ENCODE measurements around the gene SLF2.
A peak's percentile ranks its signal among the peaks of the same experiment; 100 is the strongest.

Gene SLF2

GRCh38 chr10:100909501-100910263 lies 3.1 kb upstream of the SLF2 start:
- no peak overlapping the region for H3K9ac ChIP-seq (ENCODE audit: low read depth, low read length)
- no peak overlapping the region for H3K4me3 ChIP-seq (ENCODE audit: low read depth, low read length)
- H3K4me1 ChIP-seq (ENCODE audit: control insufficient read depth, insufficient read depth, low read length) = peaks cover 9% of the 10 kb centered on the region
- peaks cover 3% of the 10 kb centered on the region for H3K27me3 ChIP-seq (ENCODE audit: control insufficient read depth, insufficient read depth, low read length)
- H3K36me3 ChIP-seq (ENCODE audit: control insufficient read depth, insufficient read depth, low read length) = no peaks in the 10 kb centered on the region
- H3K9me3 ChIP-seq (ENCODE audit: control insufficient read depth, insufficient read depth, low read length) = no peaks in the 10 kb centered on the region

- no peaks in the 10 kb centered on the region for H3K9me3 ChIP-seq (ENCODE audit: control insufficient read depth, insufficient read depth, low read length)
- no peak overlapping the region for H3K9ac ChIP-seq (ENCODE audit: low read depth, low read length)
- H3K27me3 ChIP-seq (ENCODE audit: control insufficient read depth, insufficient read depth, low read length) = peaks cover 3% of the 10 kb centered on the region
- peaks cover 9% of the 10 kb centered on the region for H3K4me1 ChIP-seq (ENCODE audit: control insufficient read depth, insufficient read depth, low read length)
- H3K4me3 ChIP-seq (ENCODE audit: low read depth, low read length) = no peak overlapping the region
- no peaks in the 10 kb centered on the region for H3K36me3 ChIP-seq (ENCODE audit: control insufficient read depth, insufficient read depth, low read length)
Observed at GRCh38 chr10:100911472-100911871, 1.3 kb upstream of the SLF2 start.

GRCh38 chr10:100912013-100912604 lies 654 bp upstream of the SLF2 start:
- peaks cover 3% of the 10 kb centered on the region for H3K27me3 ChIP-seq (ENCODE audit: control insufficient read depth, insufficient read depth, low read length)
- H3K9ac ChIP-seq (ENCODE audit: low read depth, low read length) = no peak overlapping the region
- peaks cover 9% of the 10 kb centered on the region for H3K4me1 ChIP-seq (ENCODE audit: control insufficient read depth, insufficient read depth, low read length)
- H3K36me3 ChIP-seq (ENCODE audit: control insufficient read depth, insufficient read depth, low read length) = peaks cover 4% of the 10 kb centered on the region
- peak overlapping the region; percentile 68 for H3K4me3 ChIP-seq (ENCODE audit: low read depth, low read length)
- H3K9me3 ChIP-seq (ENCODE audit: control insufficient read depth, insufficient read depth, low read length) = no peaks in the 10 kb centered on the region

- Histone ChIP-seq H3K27me3 (ENCODE audit: control insufficient read depth, insufficient read depth, low read length) (peaks cover 3% of the 10 kb centered on the region), H3K9me3 (ENCODE audit: control insufficient read depth, insufficient read depth, low read length) (no peaks in the 10 kb centered on the region), H3K4me1 (ENCODE audit: control insufficient read depth, insufficient read depth, low read length) (peaks cover 9% of the 10 kb centered on the region), H3K9ac (ENCODE audit: low read depth, low read length) (peak overlapping the region; percentile 42), H3K36me3 (ENCODE audit: control insufficient read depth, insufficient read depth, low read length) (peaks cover 7% of the 10 kb centered on the region), H3K4me3 (ENCODE audit: low read depth, low read length) (peak overlapping the region; percentile 98)
Observed at GRCh38 chr10:100913470-100913865, 705 bp downstream of the SLF2 start.

GRCh38 chr10:100917071-100917470 lies 4.3 kb downstream of the SLF2 start:
- H3K4me3 ChIP-seq (ENCODE audit: low read depth, low read length) = no peak overlapping the region
- no peaks in the 10 kb centered on the region for H3K9me3 ChIP-seq (ENCODE audit: control insufficient read depth, insufficient read depth, low read length)
- no peak overlapping the region for H3K9ac ChIP-seq (ENCODE audit: low read depth, low read length)
- no peaks in the 10 kb centered on the region for H3K4me1 ChIP-seq (ENCODE audit: control insufficient read depth, insufficient read depth, low read length)
- peaks cover 7% of the 10 kb centered on the region for H3K36me3 ChIP-seq (ENCODE audit: control insufficient read depth, insufficient read depth, low read length)
- H3K27me3 ChIP-seq (ENCODE audit: control insufficient read depth, insufficient read depth, low read length) = no peaks in the 10 kb centered on the region

- Histone ChIP-seq H3K27me3 (ENCODE audit: control insufficient read depth, insufficient read depth, low read length) (no peaks in the 10 kb centered on the region), H3K4me3 (ENCODE audit: low read depth, low read length) (no peak overlapping the region), H3K36me3 (ENCODE audit: control insufficient read depth, insufficient read depth, low read length) (peaks cover 6% of the 10 kb centered on the region), H3K9me3 (ENCODE audit: control insufficient read depth, insufficient read depth, low read length) (no peaks in the 10 kb centered on the region), H3K4me1 (ENCODE audit: control insufficient read depth, insufficient read depth, low read length) (no peaks in the 10 kb centered on the region), H3K9ac (ENCODE audit: low read depth, low read length) (no peak overlapping the region)
Observed at GRCh38 chr10:100923580-100923979, 10.8 kb downstream of the SLF2 start.

GRCh38 chr10:100927266-100927665 lies 14.5 kb downstream of the SLF2 start:
- Histone ChIP-seq H3K4me1 (ENCODE audit: control insufficient read depth, insufficient read depth, low read length) (no peaks in the 10 kb centered on the region), H3K9ac (ENCODE audit: low read depth, low read length) (no peak overlapping the region), H3K36me3 (ENCODE audit: control insufficient read depth, insufficient read depth, low read length) (peaks cover 12% of the 10 kb centered on the region), H3K27me3 (ENCODE audit: control insufficient read depth, insufficient read depth, low read length) (no peaks in the 10 kb centered on the region), H3K4me3 (ENCODE audit: low read depth, low read length) (no peak overlapping the region), H3K9me3 (ENCODE audit: control insufficient read depth, insufficient read depth, low read length) (no peaks in the 10 kb centered on the region)

GRCh38 chr10:100928039-100928438 lies 15.3 kb downstream of the SLF2 start:
- no peak overlapping the region for H3K4me3 ChIP-seq (ENCODE audit: low read depth, low read length)
- H3K36me3 ChIP-seq (ENCODE audit: control insufficient read depth, insufficient read depth, low read length) = peaks cover 12% of the 10 kb centered on the region
- no peaks in the 10 kb centered on the region for H3K9me3 ChIP-seq (ENCODE audit: control insufficient read depth, insufficient read depth, low read length)
- no peaks in the 10 kb centered on the region for H3K27me3 ChIP-seq (ENCODE audit: control insufficient read depth, insufficient read depth, low read length)
- no peak overlapping the region for H3K9ac ChIP-seq (ENCODE audit: low read depth, low read length)
- H3K4me1 ChIP-seq (ENCODE audit: control insufficient read depth, insufficient read depth, low read length) = no peaks in the 10 kb centered on the region

- no peaks in the 10 kb centered on the region for H3K9me3 ChIP-seq (ENCODE audit: control insufficient read depth, insufficient read depth, low read length)
- H3K4me1 ChIP-seq (ENCODE audit: control insufficient read depth, insufficient read depth, low read length) = no peaks in the 10 kb centered on the region
- peaks cover 9% of the 10 kb centered on the region for H3K36me3 ChIP-seq (ENCODE audit: control insufficient read depth, insufficient read depth, low read length)
- H3K4me3 ChIP-seq (ENCODE audit: low read depth, low read length) = no peak overlapping the region
- no peaks in the 10 kb centered on the region for H3K27me3 ChIP-seq (ENCODE audit: control insufficient read depth, insufficient read depth, low read length)
- no peak overlapping the region for H3K9ac ChIP-seq (ENCODE audit: low read depth, low read length)
Observed at GRCh38 chr10:100930368-100930767, 17.6 kb downstream of the SLF2 start.

GRCh38 chr10:100934084-100934659 lies 21.4 kb downstream of the SLF2 start:
- peaks cover 10% of the 10 kb centered on the region for H3K36me3 ChIP-seq (ENCODE audit: control insufficient read depth, insufficient read depth, low read length)

GRCh38 chr10:100939763-100940344 lies 27.1 kb downstream of the SLF2 start:
- Histone ChIP-seq H3K4me3 (ENCODE audit: low read depth, low read length) (no peak overlapping the region), H3K36me3 (ENCODE audit: control insufficient read depth, insufficient read depth, low read length) (peaks cover 4% of the 10 kb centered on the region), H3K9me3 (ENCODE audit: control insufficient read depth, insufficient read depth, low read length) (no peaks in the 10 kb centered on the region), H3K9ac (ENCODE audit: low read depth, low read length) (no peak overlapping the region), H3K27me3 (ENCODE audit: control insufficient read depth, insufficient read depth, low read length) (no peaks in the 10 kb centered on the region), H3K4me1 (ENCODE audit: control insufficient read depth, insufficient read depth, low read length) (no peaks in the 10 kb centered on the region)

More at GRCh38 chr10:100934084-100934659, 21.4 kb downstream of the SLF2 start:
- no peak overlapping the region for H3K9ac ChIP-seq (ENCODE audit: low read depth, low read length)
- H3K4me1 ChIP-seq (ENCODE audit: control insufficient read depth, insufficient read depth, low read length) = no peaks in the 10 kb centered on the region
- H3K27me3 ChIP-seq (ENCODE audit: control insufficient read depth, insufficient read depth, low read length) = no peaks in the 10 kb centered on the region
- no peaks in the 10 kb centered on the region for H3K9me3 ChIP-seq (ENCODE audit: control insufficient read depth, insufficient read depth, low read length)
- no peak overlapping the region for H3K4me3 ChIP-seq (ENCODE audit: low read depth, low read length)

Data from iPS-15b (cell line).